ENCODE results near the gene DDX55.

The DDX55 gene

DNA sequence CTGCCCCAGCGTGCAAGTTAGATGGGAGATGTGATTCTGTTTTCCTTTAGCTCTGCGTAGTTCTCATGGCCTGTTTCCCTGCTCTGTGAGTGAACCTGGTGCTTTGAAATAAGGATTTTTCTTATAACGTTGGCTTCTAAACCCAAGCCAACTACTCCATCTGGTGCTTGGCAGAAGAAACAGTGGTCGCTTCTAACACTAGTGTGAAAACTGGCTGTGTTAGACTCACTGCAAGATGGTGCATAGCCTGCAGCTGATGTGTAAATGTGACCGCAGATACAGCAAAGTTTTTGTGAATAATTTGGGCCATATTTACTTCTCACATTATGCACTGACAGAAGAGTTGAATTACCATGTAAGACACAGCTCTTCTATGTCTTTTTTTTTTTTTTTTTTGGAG is 44.0 kb downstream of the DDX55 start:
- TF ChIP-seq PPARA (CRISPR knock-in tag; IDR thresholded peaks at IDR 0.05; ENCODE audit: borderline replicate concordance) = no peak
- TF ChIP-seq RARB (CRISPR knock-in tag; IDR thresholded peaks at IDR 0.05) = no peak
- no peak for TF ChIP-seq CSDC2 (CRISPR knock-in tag; IDR thresholded peaks at IDR 0.05)
- TF ChIP-seq TCF4 (CRISPR knock-in tag; IDR thresholded peaks at IDR 0.05; ENCODE audit: borderline replicate concordance) = no peak
- TF ChIP-seq, protein P1, sequence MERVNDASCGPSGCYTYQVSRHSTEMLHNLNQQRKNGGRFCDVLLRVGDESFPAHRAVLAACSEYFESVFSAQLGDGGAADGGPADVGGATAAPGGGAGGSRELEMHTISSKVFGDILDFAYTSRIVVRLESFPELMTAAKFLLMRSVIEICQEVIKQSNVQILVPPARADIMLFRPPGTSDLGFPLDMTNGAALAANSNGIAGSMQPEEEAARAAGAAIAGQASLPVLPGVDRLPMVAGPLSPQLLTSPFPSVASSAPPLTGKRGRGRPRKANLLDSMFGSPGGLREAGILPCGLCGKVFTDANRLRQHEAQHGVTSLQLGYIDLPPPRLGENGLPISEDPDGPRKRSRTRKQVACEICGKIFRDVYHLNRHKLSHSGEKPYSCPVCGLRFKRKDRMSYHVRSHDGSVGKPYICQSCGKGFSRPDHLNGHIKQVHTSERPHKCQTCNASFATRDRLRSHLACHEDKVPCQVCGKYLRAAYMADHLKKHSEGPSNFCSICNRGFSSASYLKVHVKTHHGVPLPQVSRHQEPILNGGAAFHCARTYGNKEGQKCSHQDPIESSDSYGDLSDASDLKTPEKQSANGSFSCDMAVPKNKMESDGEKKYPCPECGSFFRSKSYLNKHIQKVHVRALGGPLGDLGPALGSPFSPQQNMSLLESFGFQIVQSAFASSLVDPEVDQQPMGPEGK (CRISPR knock-in tag; IDR thresholded peaks at IDR 0.05; ENCODE audit: borderline replicate concordance) = no peak
- TF ChIP-seq ZNF70 (CRISPR knock-in tag; IDR thresholded peaks at IDR 0.05) = no peak
- TF ChIP-seq ZNF8 (CRISPR knock-in tag; IDR thresholded peaks at IDR 0.05) = no peak
- TF ChIP-seq ISL1 (CRISPR knock-in tag; IDR thresholded peaks at IDR 0.05) = no peak
- no peak for TF ChIP-seq SNAI2 (CRISPR knock-in tag; IDR thresholded peaks at IDR 0.05)
- TF ChIP-seq, protein P2, sequence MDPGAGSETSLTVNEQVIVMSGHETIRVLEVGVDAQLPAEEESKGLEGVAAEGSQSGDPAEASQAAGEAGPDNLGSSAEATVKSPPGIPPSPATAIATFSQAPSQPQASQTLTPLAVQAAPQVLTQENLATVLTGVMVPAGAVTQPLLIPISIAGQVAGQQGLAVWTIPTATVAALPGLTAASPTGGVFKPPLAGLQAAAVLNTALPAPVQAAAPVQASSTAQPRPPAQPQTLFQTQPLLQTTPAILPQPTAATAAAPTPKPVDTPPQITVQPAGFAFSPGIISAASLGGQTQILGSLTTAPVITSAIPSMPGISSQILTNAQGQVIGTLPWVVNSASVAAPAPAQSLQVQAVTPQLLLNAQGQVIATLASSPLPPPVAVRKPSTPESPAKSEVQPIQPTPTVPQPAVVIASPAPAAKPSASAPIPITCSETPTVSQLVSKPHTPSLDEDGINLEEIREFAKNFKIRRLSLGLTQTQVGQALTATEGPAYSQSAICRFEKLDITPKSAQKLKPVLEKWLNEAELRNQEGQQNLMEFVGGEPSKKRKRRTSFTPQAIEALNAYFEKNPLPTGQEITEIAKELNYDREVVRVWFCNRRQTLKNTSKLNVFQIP (CRISPR knock-in tag; IDR thresholded peaks at IDR 0.05; ENCODE audit: borderline replicate concordance, low read depth) = no peak
- no peak for TF ChIP-seq TOX (CRISPR knock-in tag; IDR thresholded peaks at IDR 0.05; ENCODE audit: borderline replicate concordance)
- no peak for TF ChIP-seq ZFP3 (CRISPR knock-in tag; IDR thresholded peaks at IDR 0.05)
- TF ChIP-seq GLIS3 (CRISPR knock-in tag; IDR thresholded peaks at IDR 0.05) = no peak
- TF ChIP-seq, protein P3, sequence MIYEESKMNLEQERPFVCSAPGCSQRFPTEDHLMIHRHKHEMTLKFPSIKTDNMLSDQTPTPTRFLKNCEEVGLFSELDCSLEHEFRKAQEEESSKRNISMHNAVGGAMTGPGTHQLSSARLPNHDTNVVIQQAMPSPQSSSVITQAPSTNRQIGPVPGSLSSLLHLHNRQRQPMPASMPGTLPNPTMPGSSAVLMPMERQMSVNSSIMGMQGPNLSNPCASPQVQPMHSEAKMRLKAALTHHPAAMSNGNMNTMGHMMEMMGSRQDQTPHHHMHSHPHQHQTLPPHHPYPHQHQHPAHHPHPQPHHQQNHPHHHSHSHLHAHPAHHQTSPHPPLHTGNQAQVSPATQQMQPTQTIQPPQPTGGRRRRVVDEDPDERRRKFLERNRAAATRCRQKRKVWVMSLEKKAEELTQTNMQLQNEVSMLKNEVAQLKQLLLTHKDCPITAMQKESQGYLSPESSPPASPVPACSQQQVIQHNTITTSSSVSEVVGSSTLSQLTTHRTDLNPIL (CRISPR knock-in tag; IDR thresholded peaks at IDR 0.05; ENCODE audit: low read depth) = no peak
- TF ChIP-seq, protein P4, sequence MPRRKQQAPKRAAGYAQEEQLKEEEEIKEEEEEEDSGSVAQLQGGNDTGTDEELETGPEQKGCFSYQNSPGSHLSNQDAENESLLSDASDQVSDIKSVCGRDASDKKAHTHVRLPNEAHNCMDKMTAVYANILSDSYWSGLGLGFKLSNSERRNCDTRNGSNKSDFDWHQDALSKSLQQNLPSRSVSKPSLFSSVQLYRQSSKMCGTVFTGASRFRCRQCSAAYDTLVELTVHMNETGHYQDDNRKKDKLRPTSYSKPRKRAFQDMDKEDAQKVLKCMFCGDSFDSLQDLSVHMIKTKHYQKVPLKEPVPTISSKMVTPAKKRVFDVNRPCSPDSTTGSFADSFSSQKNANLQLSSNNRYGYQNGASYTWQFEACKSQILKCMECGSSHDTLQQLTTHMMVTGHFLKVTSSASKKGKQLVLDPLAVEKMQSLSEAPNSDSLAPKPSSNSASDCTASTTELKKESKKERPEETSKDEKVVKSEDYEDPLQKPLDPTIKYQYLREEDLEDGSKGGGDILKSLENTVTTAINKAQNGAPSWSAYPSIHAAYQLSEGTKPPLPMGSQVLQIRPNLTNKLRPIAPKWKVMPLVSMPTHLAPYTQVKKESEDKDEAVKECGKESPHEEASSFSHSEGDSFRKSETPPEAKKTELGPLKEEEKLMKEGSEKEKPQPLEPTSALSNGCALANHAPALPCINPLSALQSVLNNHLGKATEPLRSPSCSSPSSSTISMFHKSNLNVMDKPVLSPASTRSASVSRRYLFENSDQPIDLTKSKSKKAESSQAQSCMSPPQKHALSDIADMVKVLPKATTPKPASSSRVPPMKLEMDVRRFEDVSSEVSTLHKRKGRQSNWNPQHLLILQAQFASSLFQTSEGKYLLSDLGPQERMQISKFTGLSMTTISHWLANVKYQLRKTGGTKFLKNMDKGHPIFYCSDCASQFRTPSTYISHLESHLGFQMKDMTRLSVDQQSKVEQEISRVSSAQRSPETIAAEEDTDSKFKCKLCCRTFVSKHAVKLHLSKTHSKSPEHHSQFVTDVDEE (CRISPR knock-in tag; IDR thresholded peaks at IDR 0.05) = no peak
- no peak for ATAC-seq

DNA sequence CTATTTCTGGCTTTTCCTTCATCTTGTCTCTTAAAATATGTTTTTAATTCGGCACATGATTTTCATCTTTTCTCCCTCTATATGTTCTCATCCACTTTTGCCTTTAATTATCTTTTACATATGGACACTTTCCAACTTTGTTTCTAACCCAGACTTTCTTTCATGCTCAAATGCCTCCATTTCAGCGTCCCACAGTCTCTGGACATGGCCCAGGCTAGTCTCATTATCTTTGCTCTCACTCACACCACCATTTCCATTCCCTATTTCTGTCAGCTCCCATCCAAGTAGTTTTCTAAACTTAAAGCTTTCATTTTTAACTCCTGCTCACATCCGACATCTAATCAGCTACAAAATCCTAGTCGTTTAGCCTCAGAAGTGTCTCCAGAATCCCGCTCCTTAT is 46.5 kb downstream of the DDX55 start:
- TF ChIP-seq ZFP3 (CRISPR knock-in tag; IDR thresholded peaks at IDR 0.05) = no peak
- no peak for ATAC-seq

DNA sequence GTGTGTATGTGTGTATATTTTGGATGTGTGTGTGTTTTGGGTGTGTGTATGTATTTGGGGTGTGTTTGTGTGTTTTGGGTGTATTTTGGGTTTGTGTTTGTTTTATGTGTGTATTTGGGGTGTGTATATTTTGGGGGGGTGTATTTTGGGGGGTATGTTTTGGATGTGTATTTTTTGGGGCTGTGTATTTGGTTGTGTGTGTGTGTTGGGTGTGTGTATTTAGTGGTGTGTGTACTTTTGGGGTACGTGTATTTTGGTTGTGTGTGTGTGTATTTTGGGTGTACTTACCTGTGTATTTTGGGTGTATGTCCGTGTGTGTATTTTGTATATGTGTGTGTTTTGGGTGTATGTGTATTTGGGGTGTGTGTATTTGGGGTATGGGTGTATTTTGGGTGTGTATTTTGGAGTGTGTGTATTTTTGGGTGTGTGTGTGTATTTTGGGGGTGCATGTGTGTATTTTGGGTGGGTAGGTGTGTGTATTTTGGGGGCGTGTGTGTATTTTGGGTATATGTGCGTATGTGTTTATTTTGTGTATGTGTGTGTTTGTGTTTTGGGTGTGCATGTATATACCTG is 52.3 kb downstream of the DDX55 start:
- TF ChIP-seq ZC3H10 (CRISPR knock-in tag; IDR thresholded peaks at IDR 0.05) = no peak
- ATAC-seq = no peak

DNA sequence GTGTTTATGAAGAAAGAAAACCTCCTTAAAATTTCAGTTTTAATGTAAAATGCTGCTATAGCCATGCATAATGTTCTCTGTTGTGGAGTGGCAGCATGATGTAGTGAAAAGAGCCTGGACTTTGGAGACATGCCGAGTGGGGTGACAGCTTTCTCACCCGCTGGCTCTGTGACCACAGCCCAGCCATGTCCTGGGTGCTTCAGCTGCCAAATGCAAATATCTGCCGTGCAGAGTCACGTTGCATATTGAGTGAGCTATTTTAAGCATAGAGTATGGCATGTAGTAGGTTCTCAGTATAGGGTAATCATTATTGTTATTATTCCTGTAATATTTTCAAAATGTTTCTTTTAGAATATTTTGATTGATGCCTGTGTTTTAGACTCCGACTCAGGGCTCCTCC is 53.5 kb downstream of the DDX55 start:
- TF ChIP-seq, protein P3 (CRISPR knock-in tag; IDR thresholded peaks at IDR 0.05; ENCODE audit: low read depth) = no peak
- TF ChIP-seq RARB (CRISPR knock-in tag; IDR thresholded peaks at IDR 0.05) = no peak
- no peak for TF ChIP-seq ZFP3 (CRISPR knock-in tag; IDR thresholded peaks at IDR 0.05)
- TF ChIP-seq PPARA (CRISPR knock-in tag; IDR thresholded peaks at IDR 0.05; ENCODE audit: borderline replicate concordance) = no peak
- TF ChIP-seq TOX (CRISPR knock-in tag; IDR thresholded peaks at IDR 0.05; ENCODE audit: borderline replicate concordance) = no peak
- no peak for TF ChIP-seq BACH2 (CRISPR knock-in tag; IDR thresholded peaks at IDR 0.05; ENCODE audit: borderline replicate concordance)
- ATAC-seq = no peak

DNA sequence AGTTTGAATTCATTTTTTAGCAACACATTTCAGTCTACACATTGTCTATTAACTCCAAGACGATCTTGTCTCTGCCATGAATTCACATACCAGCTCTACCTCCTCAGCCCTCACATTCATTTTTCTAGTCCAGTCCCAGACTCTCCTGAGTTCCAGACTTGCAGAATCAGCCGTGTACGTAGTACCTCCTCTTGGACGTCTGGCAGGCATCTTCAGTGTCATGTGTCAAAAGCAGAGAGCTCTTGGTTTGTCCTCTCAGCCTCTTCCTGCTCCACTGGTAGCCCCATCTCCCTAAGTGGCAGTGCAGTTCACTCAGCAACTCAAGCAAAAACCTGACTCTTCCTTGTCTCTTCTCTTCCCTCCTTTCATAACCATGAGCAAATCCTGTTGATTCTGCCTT is 54.5 kb downstream of the DDX55 start:
- TF ChIP-seq, protein P3 (CRISPR knock-in tag; IDR thresholded peaks at IDR 0.05; ENCODE audit: low read depth) = no peak
- TF ChIP-seq SNAI2 (CRISPR knock-in tag; IDR thresholded peaks at IDR 0.05) (no peak), ZNF565 (CRISPR knock-in tag; conservative IDR thresholded peaks at IDR 0.05; ENCODE audit: low read depth) (no peak), ISL1 (CRISPR knock-in tag; IDR thresholded peaks at IDR 0.05) (no peak), ZFP30 (CRISPR knock-in tag; IDR thresholded peaks at IDR 0.05) (no peak), PPARA (CRISPR knock-in tag; IDR thresholded peaks at IDR 0.05; ENCODE audit: borderline replicate concordance) (no peak), GLIS3 (CRISPR knock-in tag; IDR thresholded peaks at IDR 0.05) (no peak), ZC3H10 (CRISPR knock-in tag; IDR thresholded peaks at IDR 0.05) (no peak), TCF4 (CRISPR knock-in tag; IDR thresholded peaks at IDR 0.05; ENCODE audit: borderline replicate concordance) (no peak), ESRRG (CRISPR knock-in tag; IDR thresholded peaks at IDR 0.05) (no peak)
- TF ChIP-seq, protein P4 (CRISPR knock-in tag; IDR thresholded peaks at IDR 0.05) = no peak
- ATAC-seq = no peak
